ENCODE measurements around the gene HIVEP3. TPM values are rescaled to one million over a fixed set of nuclear protein-coding genes. Genes with fewer than 3 reads are reported as not detected.

Gene HIVEP3
- total RNA-seq, 5 donors from 2014 or later (not counting 1 experiment from before 2014, with no cell fraction given), result 7.0 to 15.3 (median 8.8) TPM

DNA sequence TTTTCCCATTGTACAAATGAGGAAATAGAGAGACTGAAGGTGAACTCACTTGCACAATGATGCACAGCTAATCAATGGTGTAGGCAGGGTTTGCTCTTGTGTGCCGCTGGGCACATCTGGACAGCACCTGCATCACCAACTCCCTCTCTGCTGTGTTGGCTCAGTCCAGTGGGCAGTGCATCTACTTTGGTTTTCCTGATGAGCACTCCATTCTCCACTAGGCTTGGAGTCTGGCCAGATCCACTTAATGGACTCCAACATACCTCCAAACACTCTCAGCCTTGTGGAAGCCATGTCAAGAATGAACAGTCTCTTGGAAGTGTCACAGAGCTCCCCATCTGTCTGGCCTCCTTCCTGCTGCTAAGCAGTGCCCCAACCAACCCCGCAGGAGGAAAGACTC, 152.2 kb downstream of the HIVEP3 start:
- H3K4me3 Mint-ChIP-seq, result no peak overlapping the region
- 96% methylated on average over 2 of the region's 2 CpGs for WGBS (ENCODE audit: insufficient coverage)
- no peaks in the 10 kb centered on the region for H3K9me3 ChIP-seq
- no peaks in the 10 kb centered on the region for H3K36me3 ChIP-seq (ENCODE audit: control insufficient read depth in 2 of 2, extremely low read depth in 1 of 2, insufficient read depth in 1 of 2, low read length in 1 of 2)
- H3K27ac ChIP-seq (ENCODE audit: low read length), result no peak overlapping the region
- H3K9me3 Mint-ChIP-seq, result peaks cover 1 to 5% (median 2%) of the 10 kb centered on the region in 3 donors
- H3K4me1 ChIP-seq (ENCODE audit: control insufficient read depth in 1 of 2, extremely low read depth in 1 of 2, insufficient read depth in 2 of 2, low read length in 2 of 2), result no peaks in the 10 kb centered on the region
- no peaks in the 10 kb centered on the region for H3K27me3 ChIP-seq (replicated peaks in 1 of 2; ENCODE audit: control insufficient read depth in 2 of 2, extremely low read depth in 1 of 2, insufficient read depth in 2 of 2, low read length in 1 of 2)
- POLR2A ChIA-PET, result no interaction called here
- no peak overlapping the region for H3K27ac Mint-ChIP-seq
- ATAC-seq (replicated peaks in 1 of 4), result no peak
- DNase-seq, result no peak
- H3K4me1 Mint-ChIP-seq, result peaks cover 0 to 18% (median 13%) of the 10 kb centered on the region in 3 donors
- H3K4me3 ChIP-seq (ENCODE audit: control insufficient read depth in 1 of 2, extremely low read depth in 1 of 2, low read length in 1 of 2), result no peak overlapping the region
- no peaks in the 10 kb centered on the region for H3K27me3 Mint-ChIP-seq
- CTCF ChIA-PET, result no interaction called here
- H3K36me3 Mint-ChIP-seq, result no peaks in the 10 kb centered on the region

DNA sequence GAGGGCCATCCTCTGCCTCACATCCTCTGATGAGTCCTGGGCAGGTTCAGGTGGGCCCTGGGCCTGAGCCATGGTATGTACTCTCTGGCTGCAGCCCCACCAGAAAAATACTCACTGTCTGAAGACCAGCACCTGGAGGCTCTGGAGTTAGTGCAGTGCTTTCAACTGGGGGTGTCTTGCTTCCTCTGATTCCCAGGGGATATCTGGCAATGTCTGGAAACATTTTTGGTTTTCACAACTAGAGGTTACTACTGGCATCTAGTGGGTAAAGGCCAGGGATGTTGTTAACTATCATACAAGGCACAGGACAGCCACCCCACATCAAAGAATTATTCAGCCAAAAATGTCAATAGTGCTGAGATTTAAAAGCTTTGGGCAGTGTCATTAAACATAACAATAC, 152.7 kb downstream of the HIVEP3 start:
- ATAC-seq (replicated peaks in 1 of 4) (no peak), DNase-seq (no peak)
- Mint-ChIP-seq H3K36me3 (no peaks in the 10 kb centered on the region), H3K9me3 (peaks cover 2 to 10% (median 4%) of the 10 kb centered on the region in 3 donors), H3K4me3 (no peak overlapping the region), H3K4me1 (peaks cover 0 to 18% (median 13%) of the 10 kb centered on the region in 3 donors), H3K27ac (no peak overlapping the region), H3K27me3 (no peaks in the 10 kb centered on the region)
- POLR2A ChIA-PET, result no interaction called here
- no peaks in the 10 kb centered on the region for H3K9me3 ChIP-seq
- CTCF ChIA-PET, result no interaction called here
- H3K4me1 ChIP-seq (ENCODE audit: control insufficient read depth in 1 of 2, extremely low read depth in 1 of 2, insufficient read depth in 2 of 2, low read length in 2 of 2), result no peaks in the 10 kb centered on the region
- H3K27me3 ChIP-seq (replicated peaks in 1 of 2; ENCODE audit: control insufficient read depth in 2 of 2, extremely low read depth in 1 of 2, insufficient read depth in 2 of 2, low read length in 1 of 2), result no peaks in the 10 kb centered on the region
- no peak overlapping the region for H3K27ac ChIP-seq (ENCODE audit: low read length)
- H3K36me3 ChIP-seq (ENCODE audit: control insufficient read depth in 2 of 2, extremely low read depth in 1 of 2, insufficient read depth in 1 of 2, low read length in 1 of 2), result no peaks in the 10 kb centered on the region
- H3K4me3 ChIP-seq (ENCODE audit: control insufficient read depth in 1 of 2, extremely low read depth in 1 of 2, low read length in 1 of 2), result no peak overlapping the region

DNA sequence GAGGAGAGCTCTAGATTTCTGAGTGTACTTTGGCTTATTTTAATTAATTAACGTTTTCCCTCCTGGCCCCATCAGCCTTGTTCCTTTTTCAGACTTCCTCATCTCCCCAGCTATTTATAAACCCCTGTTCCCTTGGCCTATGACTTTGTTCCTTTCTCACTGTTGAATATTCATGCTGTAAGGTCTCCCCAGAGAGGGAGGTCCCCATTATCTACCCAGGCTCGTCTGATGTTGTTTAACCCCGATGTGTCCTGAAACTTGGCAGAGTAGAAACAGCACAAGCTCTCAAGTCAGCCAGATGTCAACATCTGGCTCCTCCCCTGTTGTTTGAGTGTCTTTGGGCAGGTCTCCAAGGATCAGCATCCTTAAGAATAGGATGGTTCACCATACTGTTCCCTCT, 153.6 kb downstream of the HIVEP3 start:
- Histone ChIP-seq H3K27ac (ENCODE audit: low read length) (no peak overlapping the region), H3K9me3 (no peaks in the 10 kb centered on the region), H3K36me3 (ENCODE audit: control insufficient read depth in 2 of 2, extremely low read depth in 1 of 2, insufficient read depth in 1 of 2, low read length in 1 of 2) (no peaks in the 10 kb centered on the region), H3K27me3 (replicated peaks in 1 of 2; ENCODE audit: control insufficient read depth in 2 of 2, extremely low read depth in 1 of 2, insufficient read depth in 2 of 2, low read length in 1 of 2) (no peaks in the 10 kb centered on the region), H3K4me1 (ENCODE audit: control insufficient read depth in 1 of 2, extremely low read depth in 1 of 2, insufficient read depth in 2 of 2, low read length in 2 of 2) (no peaks in the 10 kb centered on the region), H3K4me3 (ENCODE audit: control insufficient read depth in 1 of 2, extremely low read depth in 1 of 2, low read length in 1 of 2) (no peak overlapping the region)
- ChIA-PET CTCF (no interaction called here), POLR2A (no interaction called here)
- ATAC-seq (replicated peaks in 1 of 4) (no peak), DNase-seq (no peak)
- H3K27me3 Mint-ChIP-seq, result no peaks in the 10 kb centered on the region
- peaks cover 2 to 11% (median 4%) of the 10 kb centered on the region in 3 donors for H3K9me3 Mint-ChIP-seq
- H3K4me3 Mint-ChIP-seq, result no peak overlapping the region
- no peak overlapping the region for H3K27ac Mint-ChIP-seq
- H3K36me3 Mint-ChIP-seq, result no peaks in the 10 kb centered on the region
- H3K4me1 Mint-ChIP-seq, result peaks cover 0 to 18% (median 13%) of the 10 kb centered on the region in 3 donors
- 40% methylated on average over 2 of the region's 3 CpGs for WGBS (ENCODE audit: insufficient coverage)

DNA sequence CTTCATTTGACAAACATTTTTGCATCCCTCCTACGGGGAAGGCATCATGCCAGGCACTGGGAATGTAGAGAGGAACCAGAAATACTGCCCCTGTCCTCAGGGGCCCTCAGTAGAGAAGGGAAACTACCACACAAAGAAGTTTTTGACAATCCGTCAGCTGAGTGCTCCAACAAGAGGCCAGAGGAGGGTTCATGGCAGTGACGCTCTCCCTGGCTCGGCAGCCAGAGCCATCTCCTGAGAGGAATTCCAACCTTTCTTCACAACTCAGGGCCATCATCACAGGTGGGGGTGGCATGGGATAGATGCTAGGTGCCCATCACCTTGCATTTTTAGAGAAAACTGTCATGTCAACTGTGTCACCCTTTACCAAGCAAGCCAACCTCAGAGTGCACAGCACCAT, 154.1 kb downstream of the HIVEP3 start:
- DNase-seq (no peak), ATAC-seq (replicated peaks in 1 of 4) (no peak)
- Histone ChIP-seq H3K27me3 (replicated peaks in 1 of 2; ENCODE audit: control insufficient read depth in 2 of 2, extremely low read depth in 1 of 2, insufficient read depth in 2 of 2, low read length in 1 of 2) (no peaks in the 10 kb centered on the region), H3K4me3 (ENCODE audit: control insufficient read depth in 1 of 2, extremely low read depth in 1 of 2, low read length in 1 of 2) (no peak overlapping the region), H3K36me3 (ENCODE audit: control insufficient read depth in 2 of 2, extremely low read depth in 1 of 2, insufficient read depth in 1 of 2, low read length in 1 of 2) (no peaks in the 10 kb centered on the region), H3K4me1 (ENCODE audit: control insufficient read depth in 1 of 2, extremely low read depth in 1 of 2, insufficient read depth in 2 of 2, low read length in 2 of 2) (no peaks in the 10 kb centered on the region), H3K27ac (ENCODE audit: low read length) (no peak overlapping the region), H3K9me3 (no peaks in the 10 kb centered on the region)
- POLR2A ChIA-PET, result no interaction called here
- Mint-ChIP-seq H3K4me3 (no peak overlapping the region), H3K4me1 (peaks cover 0 to 18% (median 13%) of the 10 kb centered on the region in 3 donors), H3K9me3 (peaks cover 2 to 11% (median 4%) of the 10 kb centered on the region in 3 donors), H3K27ac (no peak overlapping the region), H3K27me3 (no peaks in the 10 kb centered on the region), H3K36me3 (no peaks in the 10 kb centered on the region)
- no CpG with 5 or more reads among the region's 4 CpGs for WGBS (ENCODE audit: insufficient coverage)
- CTCF ChIA-PET, result no interaction called here

DNA sequence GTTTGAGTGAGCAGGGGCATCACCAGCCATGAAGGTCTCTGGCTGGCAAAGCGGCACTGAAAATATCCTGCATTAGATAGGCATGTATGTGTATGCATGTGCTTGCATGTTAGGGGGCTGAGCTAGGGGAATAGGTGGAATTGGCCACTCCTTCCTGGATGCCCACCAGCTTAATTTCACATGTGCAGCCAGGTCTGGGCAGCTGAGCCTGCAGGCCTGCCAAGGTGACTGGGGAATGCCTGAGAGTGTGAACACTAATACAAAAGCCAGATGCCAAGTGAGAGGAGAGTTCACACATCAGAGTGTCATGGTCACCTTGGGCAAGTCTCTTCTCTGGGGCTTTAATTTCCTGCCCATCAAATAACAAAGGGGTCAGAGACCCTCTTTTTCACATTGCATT, 155.9 kb downstream of the HIVEP3 start:
- no peaks in the 10 kb centered on the region for H3K36me3 ChIP-seq (ENCODE audit: control insufficient read depth in 2 of 2, extremely low read depth in 1 of 2, insufficient read depth in 1 of 2, low read length in 1 of 2)
- DNase-seq, result no peak
- POLR2A ChIA-PET, result no interaction called here
- H3K4me1 ChIP-seq (ENCODE audit: control insufficient read depth in 1 of 2, extremely low read depth in 1 of 2, insufficient read depth in 2 of 2, low read length in 2 of 2), result no peaks in the 10 kb centered on the region
- no peak overlapping the region for H3K27ac ChIP-seq (ENCODE audit: low read length)
- no peak for ATAC-seq (replicated peaks in 1 of 4)
- Mint-ChIP-seq H3K4me3 (no peak overlapping the region), H3K27me3 (no peaks in the 10 kb centered on the region), H3K4me1 (peaks cover 0 to 18% (median 10%) of the 10 kb centered on the region in 3 donors), H3K9me3 (peaks cover 2 to 11% (median 4%) of the 10 kb centered on the region in 3 donors), H3K27ac (no peak overlapping the region), H3K36me3 (no peaks in the 10 kb centered on the region)
- H3K4me3 ChIP-seq (ENCODE audit: control insufficient read depth in 1 of 2, extremely low read depth in 1 of 2, low read length in 1 of 2), result no peak overlapping the region
- 100% methylated on average over 1 of the region's 1 CpG for WGBS (ENCODE audit: insufficient coverage)
- H3K27me3 ChIP-seq (replicated peaks in 1 of 2; ENCODE audit: control insufficient read depth in 2 of 2, extremely low read depth in 1 of 2, insufficient read depth in 2 of 2, low read length in 1 of 2), result no peaks in the 10 kb centered on the region
- no peaks in the 10 kb centered on the region for H3K9me3 ChIP-seq
- CTCF ChIA-PET, result no interaction called here

DNA sequence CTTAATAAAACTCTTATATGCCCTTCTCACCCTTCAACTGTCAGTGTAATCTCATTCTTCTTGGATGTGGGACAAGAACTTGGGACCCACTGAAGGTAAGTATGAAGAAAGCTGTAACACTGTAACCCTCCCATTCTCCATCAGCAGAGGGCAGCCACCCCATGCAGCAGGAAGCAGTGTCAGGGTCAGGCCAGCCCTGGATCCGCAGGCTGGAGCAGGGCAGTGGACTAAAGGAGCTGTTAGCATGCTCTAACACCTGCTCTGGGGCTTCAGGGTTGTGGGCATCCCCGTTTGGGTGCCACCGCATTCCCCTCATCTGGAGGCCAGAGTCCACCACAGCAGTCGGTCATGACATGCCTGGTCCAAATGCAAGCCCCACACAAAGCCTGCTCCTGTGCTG, 156.5 kb downstream of the HIVEP3 start:
- no peaks in the 10 kb centered on the region for H3K36me3 Mint-ChIP-seq
- H3K27ac Mint-ChIP-seq, result no peak overlapping the region
- WGBS (ENCODE audit: insufficient coverage), result 75% methylated on average over 4 of the region's 4 CpGs
- H3K4me1 Mint-ChIP-seq, result peaks cover 0 to 18% (median 10%) of the 10 kb centered on the region in 3 donors
- CTCF ChIA-PET, result no interaction called here
- peaks cover 2 to 11% (median 4%) of the 10 kb centered on the region in 3 donors for H3K9me3 Mint-ChIP-seq
- H3K27me3 Mint-ChIP-seq, result no peaks in the 10 kb centered on the region
- no peak for DNase-seq
- Histone ChIP-seq H3K4me1 (ENCODE audit: control insufficient read depth in 1 of 2, extremely low read depth in 1 of 2, insufficient read depth in 2 of 2, low read length in 2 of 2) (no peaks in the 10 kb centered on the region), H3K36me3 (ENCODE audit: control insufficient read depth in 2 of 2, extremely low read depth in 1 of 2, insufficient read depth in 1 of 2, low read length in 1 of 2) (no peaks in the 10 kb centered on the region), H3K4me3 (ENCODE audit: control insufficient read depth in 1 of 2, extremely low read depth in 1 of 2, low read length in 1 of 2) (no peak overlapping the region), H3K27me3 (replicated peaks in 1 of 2; ENCODE audit: control insufficient read depth in 2 of 2, extremely low read depth in 1 of 2, insufficient read depth in 2 of 2, low read length in 1 of 2) (no peaks in the 10 kb centered on the region), H3K9me3 (no peaks in the 10 kb centered on the region), H3K27ac (ENCODE audit: low read length) (no peak overlapping the region)
- POLR2A ChIA-PET, result no interaction called here
- no peak for ATAC-seq (replicated peaks in 1 of 4)
- no peak overlapping the region for H3K4me3 Mint-ChIP-seq

DNA sequence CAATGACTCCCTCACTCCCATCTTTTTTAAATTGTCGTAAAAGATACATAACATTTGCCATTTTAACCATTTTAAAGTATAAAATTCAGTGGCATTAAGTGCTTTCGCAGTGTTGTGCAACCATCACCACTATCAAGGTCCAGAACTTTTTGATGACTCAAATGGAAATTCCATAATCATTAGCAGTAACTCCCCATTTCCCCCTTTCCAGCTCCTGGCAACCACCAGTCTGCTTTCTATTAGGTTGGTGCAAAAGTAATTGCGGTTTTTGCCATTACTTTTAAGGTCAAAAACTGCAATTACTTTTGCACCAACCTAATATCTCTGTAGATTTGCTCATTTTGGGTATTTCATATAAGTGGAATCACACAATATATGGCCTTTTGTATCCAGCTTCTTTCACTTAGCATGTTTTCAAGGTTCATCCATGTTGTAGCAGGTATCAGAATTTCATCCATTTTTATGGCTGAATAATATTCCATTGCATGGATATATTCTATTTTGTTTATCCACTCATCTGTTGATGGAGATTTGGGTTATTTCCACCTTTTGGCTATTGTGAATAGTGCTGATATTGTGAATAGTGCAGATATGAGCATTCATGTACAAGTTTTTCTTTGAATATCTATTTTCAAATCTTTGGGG, 159.7 kb downstream of the HIVEP3 start:
- H3K9me3 ChIP-seq, result no peaks in the 10 kb centered on the region
- no peak overlapping the region for H3K4me3 ChIP-seq (ENCODE audit: control insufficient read depth in 1 of 2, extremely low read depth in 1 of 2, low read length in 1 of 2)
- peaks cover 6 to 10% of the 10 kb centered on the region in 2 experiments for H3K4me1 ChIP-seq (ENCODE audit: control insufficient read depth in 1 of 2, extremely low read depth in 1 of 2, insufficient read depth in 2 of 2, low read length in 2 of 2)
- Mint-ChIP-seq H3K27me3 (no peaks in the 10 kb centered on the region), H3K36me3 (no peaks in the 10 kb centered on the region), H3K9me3 (peaks cover 2 to 11% (median 4%) of the 10 kb centered on the region in 3 donors), H3K27ac (no peak overlapping the region), H3K4me1 (peaks cover 14 to 23% (median 14%) of the 10 kb centered on the region in 3 donors), H3K4me3 (no peak overlapping the region)
- no peak for DNase-seq
- no CpG with 5 or more reads among the region's 3 CpGs for WGBS (ENCODE audit: insufficient coverage)
- no peak for ATAC-seq (replicated peaks in 1 of 4)
- CTCF ChIA-PET, result no interaction called here
- H3K36me3 ChIP-seq (ENCODE audit: control insufficient read depth in 2 of 2, extremely low read depth in 1 of 2, insufficient read depth in 1 of 2, low read length in 1 of 2), result no peaks in the 10 kb centered on the region
- H3K27me3 ChIP-seq (replicated peaks in 1 of 2; ENCODE audit: control insufficient read depth in 2 of 2, extremely low read depth in 1 of 2, insufficient read depth in 2 of 2, low read length in 1 of 2), result no peaks in the 10 kb centered on the region
- no peak overlapping the region for H3K27ac ChIP-seq (ENCODE audit: low read length)
- POLR2A ChIA-PET, result no interaction called here

Measured in T-cell (primary cell).